ENCODE results near the gene BTBD16.

Gene BTBD16

DNA sequence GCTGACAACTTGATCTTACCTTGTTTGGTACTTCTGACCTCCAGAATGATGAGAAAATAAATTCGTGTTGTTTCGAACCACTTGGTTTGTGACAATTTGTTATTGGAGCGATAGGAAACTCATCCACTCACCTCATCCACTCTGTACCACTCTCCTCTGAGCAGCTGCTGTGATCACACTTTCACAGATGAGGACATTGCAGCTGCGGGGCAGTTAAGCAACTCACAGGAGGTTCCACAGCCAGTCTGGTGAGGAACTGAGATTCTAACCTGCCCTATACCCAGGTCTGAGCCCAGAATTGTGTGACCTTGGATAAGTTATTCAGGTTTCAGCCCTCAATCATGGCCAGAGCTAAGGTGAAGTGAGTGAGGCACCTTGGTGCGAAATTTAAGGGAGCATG lies 35.2 kb downstream of the BTBD16 start:
- no peak for DNase-seq (ENCODE audit: low read depth, low spot score)
- no peak overlapping the region for H3K4me3 ChIP-seq (ENCODE audit: low read length)

DNA sequence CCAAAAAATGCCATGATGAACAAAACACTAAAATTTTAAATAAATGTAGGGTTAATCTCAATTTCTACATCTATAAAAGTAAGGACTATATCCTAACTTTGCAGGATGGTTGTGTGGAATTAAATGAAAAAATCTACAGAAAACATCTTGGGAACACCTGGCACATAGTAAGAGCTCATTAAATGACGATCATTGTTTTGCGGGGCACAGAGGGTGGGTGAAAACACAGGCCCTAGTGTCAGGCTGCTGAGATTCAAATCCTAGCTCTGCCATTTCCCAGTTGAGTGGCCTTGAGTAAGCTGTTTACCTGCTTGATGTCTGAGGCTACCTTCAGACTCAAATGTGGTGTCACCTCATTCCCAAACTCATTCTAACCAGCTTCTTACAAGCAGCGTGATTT lies 35.6 kb downstream of the BTBD16 start:
- H3K4me3 ChIP-seq (ENCODE audit: low read length): no peak overlapping the region
- DNase-seq (ENCODE audit: low read depth, low spot score): no peak

DNA sequence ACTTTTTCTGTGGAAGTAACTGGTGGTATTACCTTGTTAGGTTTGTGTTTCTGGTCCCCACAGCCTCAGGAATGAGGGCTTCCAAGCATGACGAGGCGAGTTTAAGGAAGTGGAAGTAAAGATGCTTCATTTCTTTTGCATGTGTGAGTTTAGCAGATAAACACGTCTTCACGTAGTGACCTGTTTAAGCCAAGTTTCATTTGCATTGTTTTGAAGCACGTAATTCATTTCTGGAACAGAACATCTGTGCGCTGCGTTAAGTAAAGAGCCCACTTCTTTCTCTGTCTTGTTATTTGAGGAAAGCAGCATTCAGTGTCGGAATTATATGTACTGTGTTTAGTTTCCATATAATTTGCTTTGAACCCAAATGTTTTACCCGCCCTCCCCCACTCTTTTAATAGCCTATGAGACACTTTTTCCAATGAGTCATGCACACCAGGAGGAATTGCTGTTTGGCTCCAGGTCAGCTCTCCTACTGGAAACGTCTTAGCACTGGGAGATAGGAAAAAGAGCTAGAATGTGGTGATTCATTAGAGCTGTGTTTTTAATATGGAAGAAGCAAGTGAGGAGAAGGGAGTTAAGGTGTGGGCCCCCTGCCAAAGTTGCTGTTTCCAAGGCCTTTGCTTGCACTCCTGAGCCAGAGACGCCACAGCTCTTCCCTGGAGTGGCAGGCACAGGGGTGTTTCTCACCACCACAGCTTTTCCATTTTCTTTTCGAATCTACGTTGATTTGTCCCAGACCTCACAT lies 36.7 kb downstream of the BTBD16 start:
- DNase-seq (ENCODE audit: low read depth, low spot score): no peak
- no peak overlapping the region for H3K4me3 ChIP-seq (ENCODE audit: low read length)

DNA sequence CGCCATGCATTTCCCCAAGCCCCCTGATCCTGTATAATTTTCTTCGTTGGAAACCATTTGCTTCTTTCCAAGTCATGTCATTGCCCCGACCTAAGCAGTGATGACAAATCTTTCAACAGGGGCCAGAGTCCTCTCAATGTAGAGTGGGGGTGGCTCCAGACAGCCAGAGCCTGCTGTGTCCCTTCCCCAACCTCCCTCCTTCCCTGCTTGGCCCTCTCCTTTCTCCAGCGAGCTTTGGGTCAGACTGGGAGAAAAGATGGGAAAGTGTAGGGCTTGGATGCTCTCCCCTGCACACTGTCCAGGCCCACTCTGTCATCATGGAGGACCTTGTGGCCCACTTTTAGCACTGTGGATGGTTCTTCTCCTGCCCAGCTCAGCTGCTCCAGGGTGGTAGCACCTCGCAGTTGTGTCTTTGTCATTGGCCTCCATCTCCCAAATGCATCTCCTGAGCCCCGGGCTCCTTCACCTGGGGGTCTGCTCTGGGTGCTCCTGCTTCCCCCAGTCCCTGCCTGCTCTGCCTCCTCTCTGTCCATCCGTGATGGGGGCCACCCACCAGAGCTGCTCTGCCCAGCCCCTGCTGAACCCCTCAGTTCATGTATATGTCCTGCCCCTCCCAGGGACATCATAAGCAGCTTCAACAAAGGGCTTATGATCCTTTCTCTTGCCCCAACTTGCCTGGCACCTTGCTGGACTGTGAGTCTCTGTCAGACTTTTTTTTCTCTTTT lies 37.5 kb downstream of the BTBD16 start:
- H3K4me3 ChIP-seq (ENCODE audit: low read length): no peak overlapping the region
- DNase-seq (ENCODE audit: low read depth, low spot score): no peak

DNA sequence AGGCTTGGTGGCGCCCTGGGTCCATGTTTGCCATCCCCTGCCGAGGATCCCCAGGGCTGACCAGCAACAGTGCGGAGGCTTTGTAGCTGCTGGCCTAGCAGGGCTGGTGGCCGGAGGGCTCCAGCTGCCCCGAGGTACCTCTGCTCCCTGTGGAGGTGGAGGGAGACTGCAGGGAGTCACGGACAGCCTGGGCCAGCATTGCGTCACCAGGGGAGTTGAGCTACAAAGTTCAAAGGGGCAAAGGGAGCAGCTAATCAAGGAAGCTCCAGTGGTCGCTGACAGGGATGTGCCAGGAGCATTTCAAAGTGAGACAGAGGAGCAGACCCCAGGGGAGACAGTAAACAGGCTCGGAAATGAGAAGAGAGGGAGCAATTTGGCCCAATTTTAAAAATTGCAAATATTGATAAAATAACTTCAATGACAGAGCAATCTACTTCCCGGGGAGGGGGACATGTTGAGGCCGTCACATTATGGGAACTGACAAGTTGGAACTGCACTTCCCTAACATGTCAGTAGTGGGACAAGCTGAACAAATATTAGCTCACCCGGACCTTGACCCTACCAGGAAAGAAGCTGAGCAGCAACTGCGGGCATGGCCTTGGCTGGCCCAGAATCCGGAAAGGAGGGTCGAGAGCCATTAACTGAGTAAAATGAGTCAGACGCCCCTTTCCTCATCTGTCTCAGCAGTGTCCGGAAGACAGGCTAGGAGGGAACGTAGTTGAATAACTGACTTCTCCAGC lies 39.4 kb downstream of the BTBD16 start:
- no peak overlapping the region for H3K4me3 ChIP-seq (ENCODE audit: low read length)
- DNase-seq (ENCODE audit: low read depth, low spot score): no peak

DNA sequence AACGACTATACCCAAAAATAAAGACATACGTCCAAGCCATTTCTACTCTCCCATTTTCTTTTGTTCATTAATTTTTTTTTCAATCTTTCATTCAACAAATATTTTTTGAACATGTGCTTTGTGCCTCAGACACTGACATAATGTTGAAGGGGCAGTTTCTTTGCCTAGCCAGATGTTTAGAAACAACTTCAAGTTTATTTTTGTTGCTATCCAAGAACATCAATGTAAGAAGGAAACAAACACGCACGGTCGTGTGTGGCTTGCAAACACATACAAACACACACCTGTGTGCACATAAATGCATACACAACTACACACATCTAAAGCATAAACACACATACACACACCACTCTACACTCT lies 39.9 kb downstream of the BTBD16 start:
- no peak overlapping the region for H3K4me3 ChIP-seq (ENCODE audit: low read length)
- no peak for DNase-seq (ENCODE audit: low read depth, low spot score)

DNA sequence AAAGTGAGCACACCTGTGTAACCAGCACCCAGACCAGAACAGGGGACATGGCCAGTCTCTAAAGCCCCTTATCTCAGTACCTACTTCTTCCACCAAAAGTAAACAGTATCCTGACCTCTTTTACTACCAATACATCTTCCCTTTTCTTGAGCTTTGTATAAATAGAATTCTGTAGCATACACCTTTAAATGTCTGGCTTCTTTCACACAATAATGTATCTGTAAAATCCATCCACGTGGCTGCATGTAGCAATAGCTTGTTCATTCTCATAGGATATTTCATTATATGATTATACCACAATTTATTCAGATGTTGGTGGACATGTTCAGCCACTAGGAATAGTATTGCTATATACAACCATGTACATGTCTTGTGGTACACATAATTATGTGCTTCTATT lies 40.6 kb downstream of the BTBD16 start:
- H3K4me3 ChIP-seq (ENCODE audit: low read length): no peak overlapping the region
- no peak for DNase-seq (ENCODE audit: low read depth, low spot score)

DNA sequence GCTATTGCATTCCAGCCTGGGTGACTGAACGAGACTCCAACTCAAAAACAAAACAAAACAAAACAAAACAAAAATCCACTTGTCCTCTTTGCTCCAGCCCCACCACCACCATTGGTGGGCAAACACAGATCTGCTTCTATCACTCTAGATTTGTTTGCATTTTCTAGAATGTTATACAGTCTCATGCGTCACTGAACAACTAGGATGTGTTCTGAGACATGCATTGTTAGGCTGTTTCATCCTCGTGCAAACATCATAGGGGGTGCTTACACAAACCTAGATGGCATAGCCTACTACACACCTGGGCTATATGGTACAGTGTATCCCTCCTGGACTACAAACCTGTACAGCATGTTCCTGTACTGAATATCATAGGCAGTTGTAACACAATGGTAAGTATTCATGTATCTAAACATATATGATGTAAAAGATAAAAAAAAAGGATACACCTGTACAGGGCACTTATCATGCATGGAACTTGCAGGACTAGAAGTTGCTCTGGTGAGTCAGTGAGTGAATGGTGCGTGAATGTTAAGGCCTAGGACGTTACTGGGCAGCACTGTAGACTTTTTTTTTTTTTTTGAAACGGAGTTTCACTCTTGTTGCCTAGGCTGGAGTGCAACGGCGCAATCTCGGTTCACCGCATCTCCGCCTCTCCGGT lies 45.3 kb downstream of the BTBD16 start:
- H3K4me3 ChIP-seq (ENCODE audit: low read length): no peak overlapping the region
- no peak for DNase-seq (ENCODE audit: low read depth, low spot score)

DNA sequence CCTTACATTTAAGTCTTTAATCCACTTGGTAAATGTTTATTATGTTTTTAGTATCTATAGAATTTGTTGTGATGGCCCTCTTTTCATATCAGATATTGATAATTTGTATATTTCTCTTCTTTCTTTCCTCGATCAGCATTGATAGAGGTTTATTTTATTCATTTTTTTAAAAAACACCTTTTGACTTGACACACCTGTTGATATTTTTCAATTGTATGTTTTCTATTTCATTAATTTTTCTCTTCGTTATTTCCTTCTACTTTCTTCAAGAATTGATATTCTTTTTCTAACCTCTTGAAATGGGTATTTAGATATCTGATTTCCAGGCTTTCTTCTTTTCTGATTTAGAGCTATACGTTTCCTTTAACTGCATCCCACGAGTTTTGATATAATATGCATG lies 50.9 kb downstream of the BTBD16 start:
- DNase-seq (ENCODE audit: low read depth, low spot score): no peak
- H3K4me3 ChIP-seq (ENCODE audit: low read length): no peak overlapping the region

DNA sequence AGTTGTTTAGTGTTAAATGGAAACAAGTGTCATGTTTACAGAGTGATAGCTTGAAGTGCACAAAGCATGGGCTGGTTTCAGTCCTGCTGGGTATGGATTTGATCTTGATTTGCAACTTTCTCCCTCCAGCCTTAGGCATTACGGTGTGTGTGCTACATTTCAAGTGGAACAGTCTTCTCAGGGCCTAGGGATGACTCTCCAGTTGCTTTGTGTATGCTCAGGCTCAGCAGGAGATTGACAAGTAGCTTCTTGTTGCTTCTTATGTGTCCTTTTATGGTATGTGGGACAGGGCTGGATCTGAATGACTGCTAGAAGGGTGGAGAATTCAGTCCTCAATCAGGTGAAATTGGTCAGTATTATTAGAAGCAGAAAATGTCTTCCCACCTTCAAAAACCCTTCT lies 52.1 kb downstream of the BTBD16 start:
- no peak for DNase-seq (ENCODE audit: low read depth, low spot score)
- H3K4me3 ChIP-seq (ENCODE audit: low read length): no peak overlapping the region

DNA sequence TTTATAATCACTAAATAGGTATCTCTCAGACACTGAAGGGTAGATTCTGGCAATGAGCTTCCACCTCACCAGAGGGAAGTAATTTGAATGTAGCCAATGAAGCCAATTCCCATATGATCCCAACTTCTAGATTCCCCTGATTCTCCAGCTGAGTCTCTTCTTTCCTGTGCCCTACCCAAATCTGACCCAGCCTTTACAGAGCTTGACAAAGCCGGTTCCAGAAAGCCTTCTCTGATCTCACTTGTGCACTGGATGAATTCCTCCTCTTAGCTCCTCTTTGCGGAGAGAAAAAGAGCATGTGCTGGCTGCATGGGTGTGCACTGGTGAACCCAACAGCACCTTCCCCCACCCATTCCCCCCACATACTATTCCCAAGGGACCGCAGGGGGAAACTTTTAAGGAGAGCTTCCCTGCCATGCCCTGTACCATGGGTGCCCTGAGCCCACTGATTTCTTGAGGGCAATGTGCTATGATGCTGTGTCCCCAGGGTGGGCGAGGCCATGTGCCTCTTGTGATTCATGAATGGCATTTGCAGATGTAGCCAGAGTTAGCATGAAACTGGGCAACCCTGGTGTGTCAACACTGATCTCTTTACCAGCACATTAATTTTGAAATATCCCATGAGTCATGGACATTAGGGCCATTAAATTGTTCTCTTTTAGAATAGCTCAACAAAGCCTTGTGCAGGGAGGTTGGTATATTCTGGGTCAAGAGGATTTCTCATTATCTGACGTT lies 53.0 kb downstream of the BTBD16 start:
- no peak overlapping the region for H3K4me3 ChIP-seq (ENCODE audit: low read length)
- DNase-seq (ENCODE audit: low read depth, low spot score): no peak

DNA sequence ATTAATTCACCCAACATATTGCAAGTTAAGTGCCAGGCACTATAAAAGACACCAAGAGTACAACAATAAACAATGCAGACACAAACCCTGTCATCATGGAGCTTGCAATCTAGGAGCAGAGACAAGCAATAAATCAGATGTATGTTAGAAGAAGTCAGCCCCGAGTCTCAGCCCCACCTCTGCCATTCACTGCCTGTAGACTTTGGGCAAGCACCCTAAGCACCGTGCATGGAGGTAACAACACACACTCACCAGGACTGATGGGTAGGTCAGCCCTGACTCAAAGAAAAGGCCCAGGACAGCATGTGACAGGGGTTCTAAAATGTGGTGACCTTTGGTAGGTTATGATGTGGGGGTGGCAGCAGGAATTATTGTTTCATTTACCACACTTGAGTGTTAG lies 54.1 kb downstream of the BTBD16 start:
- no peak for DNase-seq (ENCODE audit: low read depth, low spot score)
- H3K4me3 ChIP-seq (ENCODE audit: low read length): no peak overlapping the region

DNA sequence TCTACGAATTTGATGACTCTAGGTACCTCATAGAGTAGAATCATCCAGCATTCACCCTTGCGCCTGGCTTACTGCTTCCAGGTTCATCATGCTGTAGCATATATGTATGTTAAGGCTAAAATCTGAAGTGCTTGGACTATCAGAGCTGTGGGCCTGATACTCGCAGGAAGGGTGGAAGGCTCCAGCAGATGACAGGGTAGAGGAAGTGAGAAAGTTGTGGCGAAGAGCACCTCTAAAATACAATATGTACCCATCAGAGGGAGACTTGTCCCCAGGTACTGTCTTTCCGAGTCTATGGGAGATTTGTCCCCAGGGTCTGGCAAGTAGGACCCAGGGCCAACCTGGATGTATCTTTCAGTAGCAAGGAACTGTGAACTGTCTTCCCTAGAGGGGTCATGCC lies 55.3 kb downstream of the BTBD16 start:
- H3K4me3 ChIP-seq (ENCODE audit: low read length): no peak overlapping the region
- DNase-seq (ENCODE audit: low read depth, low spot score): no peak

DNA sequence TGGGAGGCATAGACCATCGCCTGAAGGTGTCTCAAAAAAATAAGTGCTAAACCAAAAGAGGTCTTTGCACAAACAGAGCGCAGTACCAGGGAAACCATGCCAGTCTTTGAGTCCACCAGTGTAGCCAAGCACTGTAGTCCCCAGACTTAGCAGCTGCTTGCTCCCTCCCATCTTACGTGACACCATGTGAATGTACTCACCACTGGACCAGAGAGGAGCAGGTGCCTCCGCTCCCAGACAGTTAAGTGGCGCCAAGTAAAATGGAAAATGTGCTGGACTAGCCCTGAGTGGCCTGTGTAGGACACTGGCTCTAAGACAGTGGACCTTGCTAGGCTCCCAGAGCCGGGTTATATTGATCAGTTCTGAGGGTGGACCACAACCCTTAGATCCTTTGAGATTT lies 55.7 kb downstream of the BTBD16 start:
- H3K4me3 ChIP-seq (ENCODE audit: low read length): no peak overlapping the region
- no peak for DNase-seq (ENCODE audit: low read depth, low spot score)

DNA sequence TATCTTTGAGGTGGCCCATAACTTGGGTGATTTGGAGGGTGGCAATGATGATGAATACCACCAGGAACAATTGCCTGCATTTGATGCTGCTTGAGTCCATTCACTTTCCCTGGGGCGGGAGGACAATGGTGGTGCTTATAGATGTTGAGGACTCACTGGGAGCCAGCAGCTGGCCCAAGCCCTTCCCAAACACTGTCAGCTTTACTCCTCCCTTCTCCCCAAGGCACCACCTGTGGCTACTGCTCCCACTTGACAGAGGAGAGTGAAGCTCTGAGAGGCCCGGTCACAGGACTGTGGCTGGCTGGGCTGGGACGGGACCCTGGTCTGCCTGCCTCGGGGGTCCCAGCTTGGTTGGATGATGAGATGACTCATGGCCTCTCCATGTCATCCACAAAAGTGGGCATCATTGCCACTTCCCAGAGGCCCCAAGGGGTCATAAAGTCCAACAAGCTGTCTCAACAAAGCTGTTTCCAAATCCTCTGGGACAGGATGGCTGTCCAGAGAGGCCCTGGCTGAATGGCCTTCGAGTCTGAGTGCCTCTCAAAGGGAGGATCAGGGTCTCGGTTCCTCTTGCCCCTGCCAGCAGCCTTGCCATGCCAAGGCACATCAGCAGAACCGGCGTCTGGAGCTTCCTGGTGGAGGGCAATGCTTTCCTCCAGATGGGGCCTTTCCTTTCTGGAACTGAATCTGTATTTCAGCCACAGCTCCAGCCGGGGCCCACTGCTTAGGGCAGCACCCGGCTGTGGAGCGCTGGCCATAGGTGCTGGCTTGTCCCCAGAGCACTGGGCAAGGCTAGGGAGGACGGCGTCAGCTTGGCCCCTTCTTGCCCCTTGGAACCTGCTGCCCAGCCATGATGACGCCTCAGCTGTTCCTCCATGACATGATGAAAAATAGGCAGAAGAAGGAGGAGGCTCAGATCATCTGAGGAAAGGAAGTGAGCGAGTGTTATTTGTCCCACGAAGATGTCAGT lies 56.4 kb downstream of the BTBD16 start:
- H3K4me3 ChIP-seq (ENCODE audit: low read length): no peak overlapping the region
- DNase-seq (ENCODE audit: low read depth, low spot score): no peak

DNA sequence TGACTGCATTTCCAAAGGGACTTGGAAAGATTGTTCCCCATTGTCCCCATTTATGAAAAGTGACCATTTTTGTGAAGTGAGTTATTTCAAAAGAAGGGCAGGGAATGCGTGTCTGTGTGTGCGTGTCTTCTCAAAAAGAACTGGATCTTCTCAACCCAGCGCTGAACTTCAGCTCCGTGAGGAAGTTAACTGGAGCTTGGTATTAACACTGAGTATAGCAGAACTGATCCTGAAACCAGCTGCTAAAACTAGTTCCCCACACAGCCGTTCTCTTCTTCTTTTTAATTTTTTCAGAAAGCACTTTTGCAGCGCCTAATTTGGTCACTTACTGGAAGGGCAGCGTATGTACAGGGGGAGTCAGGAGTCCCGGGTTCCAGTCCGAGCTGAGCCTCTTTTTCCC lies 57.6 kb downstream of the BTBD16 start:
- H3K4me3 ChIP-seq (ENCODE audit: low read length): no peak overlapping the region
- DNase-seq (ENCODE audit: low read depth, low spot score): no peak

DNA sequence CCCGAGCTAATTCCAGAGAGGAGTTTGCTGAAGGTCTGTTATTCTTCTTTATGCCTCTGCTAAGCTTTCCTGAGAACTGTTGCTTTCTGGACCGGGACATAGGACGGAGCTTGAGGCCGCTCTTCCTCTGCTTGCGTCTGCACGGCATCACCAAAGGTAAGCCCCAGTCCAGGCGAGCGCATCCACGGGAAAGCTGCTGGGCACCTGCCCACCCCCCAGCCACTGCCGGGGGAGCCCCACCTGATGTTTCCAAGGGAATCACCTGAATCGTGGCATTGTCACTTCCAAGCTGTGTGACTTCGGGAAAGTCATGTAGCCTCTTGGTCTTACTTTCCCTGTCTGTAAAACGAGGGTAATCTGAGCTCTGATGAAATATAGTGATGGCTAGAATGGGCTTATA lies 58.3 kb downstream of the BTBD16 start:
- DNase-seq (ENCODE audit: low read depth, low spot score): no peak
- H3K4me3 ChIP-seq (ENCODE audit: low read length): no peak overlapping the region

DNA sequence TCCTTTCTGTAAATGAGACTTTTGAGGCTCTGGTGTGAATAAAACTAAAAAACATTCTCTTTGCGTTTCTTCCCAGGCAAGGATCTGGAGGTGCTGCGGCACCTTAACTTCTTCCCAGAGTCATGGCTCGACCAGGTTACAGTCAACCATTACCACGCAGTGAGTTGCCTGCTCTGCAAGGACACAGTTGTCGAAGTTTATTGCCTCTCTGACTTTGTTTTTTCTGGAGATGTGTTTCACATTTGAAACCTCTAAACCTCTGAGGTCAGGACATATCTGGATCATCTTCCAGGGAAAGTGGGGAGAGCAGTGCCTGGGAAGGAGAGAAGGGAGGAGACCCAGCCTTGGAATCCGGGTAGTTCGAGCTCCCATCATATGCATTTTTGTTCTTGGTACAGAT lies 60.0 kb downstream of the BTBD16 start:
- no peak for DNase-seq (ENCODE audit: low read depth, low spot score)
- H3K4me3 ChIP-seq (ENCODE audit: low read length): no peak overlapping the region
